ENCODE results near the gene P3H1. TPM values are rescaled to one million over a fixed set of nuclear protein-coding genes. Genes with fewer than 3 reads are reported as not detected.

The P3H1 gene
- total and polyA plus RNA-seq, 2 of the 13 experiments (the other 11 are each of a cell fraction or from before 2014, with no cell fraction given), result 64.6 to 120 TPM

GRCh38 chr1:42766741-42767509 is at the start of gene P3H1, which contains the start of gene C1orf50 (continued):
- no peak for TF ChIP-seq ZKSCAN1 (IDR thresholded peaks at IDR 0.05; ENCODE audit: low read length)
- no peak for TF ChIP-seq ZNF75D (CRISPR knock-in tag; IDR thresholded peaks at IDR 0.05; ENCODE audit: borderline replicate concordance)
- peak; percentile 87; the same call in 1 of the 2 replicates for TF ChIP-seq PAX8 (CRISPR knock-in tag; IDR thresholded peaks at IDR 0.05; ENCODE audit: borderline replicate concordance)
- no peak; the same call in 1 of the 2 replicates for TF ChIP-seq ZNF124 (CRISPR knock-in tag; IDR thresholded peaks at IDR 0.05)
- TF ChIP-seq, protein P1, sequence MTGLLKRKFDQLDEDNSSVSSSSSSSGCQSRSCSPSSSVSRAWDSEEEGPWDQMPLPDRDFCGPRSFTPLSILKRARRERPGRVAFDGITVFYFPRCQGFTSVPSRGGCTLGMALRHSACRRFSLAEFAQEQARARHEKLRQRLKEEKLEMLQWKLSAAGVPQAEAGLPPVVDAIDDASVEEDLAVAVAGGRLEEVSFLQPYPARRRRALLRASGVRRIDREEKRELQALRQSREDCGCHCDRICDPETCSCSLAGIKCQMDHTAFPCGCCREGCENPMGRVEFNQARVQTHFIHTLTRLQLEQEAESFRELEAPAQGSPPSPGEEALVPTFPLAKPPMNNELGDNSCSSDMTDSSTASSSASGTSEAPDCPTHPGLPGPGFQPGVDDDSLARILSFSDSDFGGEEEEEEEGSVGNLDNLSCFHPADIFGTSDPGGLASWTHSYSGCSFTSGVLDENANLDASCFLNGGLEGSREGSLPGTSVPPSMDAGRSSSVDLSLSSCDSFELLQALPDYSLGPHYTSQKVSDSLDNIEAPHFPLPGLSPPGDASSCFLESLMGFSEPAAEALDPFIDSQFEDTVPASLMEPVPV (CRISPR knock-in tag; IDR thresholded peaks at IDR 0.05), result no peak; the same call in 1 of the 2 replicates
- TF ChIP-seq THYN1 (CRISPR knock-in tag; IDR thresholded peaks at IDR 0.05; ENCODE audit: borderline replicate concordance, low read depth), result peak; percentile 13; the same call in 1 of the 2 replicates
- TF ChIP-seq MBD4 (IDR thresholded peaks at IDR 0.05; ENCODE audit: borderline replicate concordance, low read length), result no peak
- TF ChIP-seq, protein P2, sequence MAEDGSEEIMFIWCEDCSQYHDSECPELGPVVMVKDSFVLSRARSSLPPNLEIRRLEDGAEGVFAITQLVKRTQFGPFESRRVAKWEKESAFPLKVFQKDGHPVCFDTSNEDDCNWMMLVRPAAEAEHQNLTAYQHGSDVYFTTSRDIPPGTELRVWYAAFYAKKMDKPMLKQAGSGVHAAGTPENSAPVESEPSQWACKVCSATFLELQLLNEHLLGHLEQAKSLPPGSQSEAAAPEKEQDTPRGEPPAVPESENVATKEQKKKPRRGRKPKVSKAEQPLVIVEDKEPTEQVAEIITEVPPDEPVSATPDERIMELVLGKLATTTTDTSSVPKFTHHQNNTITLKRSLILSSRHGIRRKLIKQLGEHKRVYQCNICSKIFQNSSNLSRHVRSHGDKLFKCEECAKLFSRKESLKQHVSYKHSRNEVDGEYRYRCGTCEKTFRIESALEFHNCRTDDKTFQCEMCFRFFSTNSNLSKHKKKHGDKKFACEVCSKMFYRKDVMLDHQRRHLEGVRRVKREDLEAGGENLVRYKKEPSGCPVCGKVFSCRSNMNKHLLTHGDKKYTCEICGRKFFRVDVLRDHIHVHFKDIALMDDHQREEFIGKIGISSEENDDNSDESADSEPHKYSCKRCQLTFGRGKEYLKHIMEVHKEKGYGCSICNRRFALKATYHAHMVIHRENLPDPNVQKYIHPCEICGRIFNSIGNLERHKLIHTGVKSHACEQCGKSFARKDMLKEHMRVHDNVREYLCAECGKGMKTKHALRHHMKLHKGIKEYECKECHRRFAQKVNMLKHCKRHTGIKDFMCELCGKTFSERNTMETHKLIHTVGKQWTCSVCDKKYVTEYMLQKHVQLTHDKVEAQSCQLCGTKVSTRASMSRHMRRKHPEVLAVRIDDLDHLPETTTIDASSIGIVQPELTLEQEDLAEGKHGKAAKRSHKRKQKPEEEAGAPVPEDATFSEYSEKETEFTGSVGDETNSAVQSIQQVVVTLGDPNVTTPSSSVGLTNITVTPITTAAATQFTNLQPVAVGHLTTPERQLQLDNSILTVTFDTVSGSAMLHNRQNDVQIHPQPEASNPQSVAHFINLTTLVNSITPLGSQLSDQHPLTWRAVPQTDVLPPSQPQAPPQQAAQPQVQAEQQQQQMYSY (CRISPR knock-in tag; IDR thresholded peaks at IDR 0.05), result peak; percentile 67
- TF ChIP-seq POLR2AphosphoS2 (IDR thresholded peaks at IDR 0.05; ENCODE audit: low read depth, low read length), result no peak
- no peak for TF ChIP-seq MBNL3 (CRISPR knock-in tag; conservative IDR thresholded peaks at IDR 0.05)
- no peak for TF ChIP-seq ZNF136 (CRISPR knock-in tag; IDR thresholded peaks at IDR 0.05; ENCODE audit: low read depth)
- no peak for TF ChIP-seq ZFP36L2 (CRISPR knock-in tag; IDR thresholded peaks at IDR 0.05)
- no peak for TF ChIP-seq SUZ12 (IDR thresholded peaks at IDR 0.05; ENCODE audit: low read depth, low read length)
- TF ChIP-seq ZNF709 (CRISPR knock-in tag; IDR thresholded peaks at IDR 0.05), result peak; percentile 59
- TF ChIP-seq SRF (IDR thresholded peaks at IDR 0.05; ENCODE audit: low read depth, low read length), result no peak
- TF ChIP-seq KLF13 (CRISPR knock-in tag; IDR thresholded peaks at IDR 0.05), result no peak
- peak; percentile 83; the same call in 1 of the 2 replicates for TF ChIP-seq MTF2 (CRISPR knock-in tag; IDR thresholded peaks at IDR 0.05; ENCODE audit: borderline replicate concordance)
- TF ChIP-seq, protein P3, sequence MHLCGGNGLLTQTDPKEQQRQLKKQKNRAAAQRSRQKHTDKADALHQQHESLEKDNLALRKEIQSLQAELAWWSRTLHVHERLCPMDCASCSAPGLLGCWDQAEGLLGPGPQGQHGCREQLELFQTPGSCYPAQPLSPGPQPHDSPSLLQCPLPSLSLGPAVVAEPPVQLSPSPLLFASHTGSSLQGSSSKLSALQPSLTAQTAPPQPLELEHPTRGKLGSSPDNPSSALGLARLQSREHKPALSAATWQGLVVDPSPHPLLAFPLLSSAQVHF (CRISPR knock-in tag; IDR thresholded peaks at IDR 0.05), result no peak
- TF ChIP-seq, protein P4, sequence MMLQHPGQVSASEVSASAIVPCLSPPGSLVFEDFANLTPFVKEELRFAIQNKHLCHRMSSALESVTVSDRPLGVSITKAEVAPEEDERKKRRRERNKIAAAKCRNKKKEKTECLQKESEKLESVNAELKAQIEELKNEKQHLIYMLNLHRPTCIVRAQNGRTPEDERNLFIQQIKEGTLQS (CRISPR knock-in tag; IDR thresholded peaks at IDR 0.05), result peak; percentile 51
- TF ChIP-seq SALL1 (CRISPR knock-in tag; IDR thresholded peaks at IDR 0.05), result peak; percentile 56

Measured in HepG2 (cell line).